GM23338 (cell line): ENCODE data around the gene CHRNB4. TPM values are rescaled to one million over a fixed set of nuclear protein-coding genes. Genes with fewer than 3 reads are reported as not detected.

Source experiments
- ATAC-seq: fragments of 200-7000 bp; cut with Tn5 transposase; 3 replicates; pipeline ENCODE4 v1.9.1; 2020
- DNase-seq: peaks from one replicate; pipeline ENCODE4 v3.0.0-alpha.2; 2015; ENCODE audit warnings: low spot score
- H2AFZ ChIP-seq: fragments of 200-600 bp; sonication (generic); 2 replicates; pipeline ENCODE4 v1.8.0; 2016; ENCODE audit warnings: antibody characterized with exemption, mild to moderate bottlenecking, moderate library complexity
- H3F3A ChIP-seq: fragments of 200-600 bp; sonication (generic); replicated peaks from 2 replicates; pipeline ENCODE4 v1.8.0; 2017; ENCODE audit warnings: antibody characterized with exemption, mixed run types, low read depth
- H3K27ac ChIP-seq: fragments of 200-600 bp; sonication (generic); 2 replicates; pipeline ENCODE4 v1.6.1; 2016; ENCODE audit warnings: low read depth
- H3K27me3 ChIP-seq: fragments of 200-600 bp; sonication (generic); 2 replicates; pipeline ENCODE4 v1.8.0; 2016; ENCODE audit warnings: mild to moderate bottlenecking, mixed run types, moderate library complexity; ENCODE audit not compliant: insufficient read depth
- H3K36me3 ChIP-seq: fragments of 200-600 bp; sonication (generic); 2 replicates; pipeline ENCODE4 v1.8.0; 2016; ENCODE audit warnings: mild to moderate bottlenecking; ENCODE audit not compliant: insufficient read depth
- H3K4me1 ChIP-seq: fragments of 200-600 bp; sonication (generic); 2 replicates; pipeline ENCODE4 v1.8.0; 2016; ENCODE audit warnings: mild to moderate bottlenecking, moderate library complexity; ENCODE audit not compliant: insufficient read depth
- H3K4me2 ChIP-seq: fragments of 200-600 bp; sonication (generic); 2 replicates; pipeline ENCODE4 v1.7.1; 2017; ENCODE audit warnings: mixed run types
- H3K4me3 ChIP-seq: fragments of 200-600 bp; sonication (generic); 2 replicates; pipeline ENCODE4 v1.6.1; 2016; ENCODE audit warnings: mixed run types
- H3K79me2 ChIP-seq: fragments of 200-600 bp; sonication (generic); replicated peaks from 2 replicates; pipeline ENCODE4 v1.8.0; 2017; ENCODE audit warnings: mild to moderate bottlenecking; ENCODE audit not compliant: insufficient read depth
- H3K9me2 ChIP-seq: fragments of 200-600 bp; sonication (generic); 2 replicates; pipeline ENCODE4 v1.8.0; 2017; ENCODE audit not compliant: insufficient read depth
- H4K20me1 ChIP-seq: fragments of 200-600 bp; sonication (generic); replicated peaks from 2 replicates; pipeline ENCODE4 v1.8.0; 2017; ENCODE audit warnings: mild to moderate bottlenecking; ENCODE audit not compliant: insufficient read depth
- H3K27ac Mint-ChIP-seq: 2 replicates; pipeline ENCODE4 v1.8.0; 2020; ENCODE audit warnings: inconsistent platforms, mild to moderate bottlenecking, moderate library complexity, mixed read lengths
- H3K27me3 Mint-ChIP-seq: 3 replicates; pipeline ENCODE4 v1.8.0; 2022; ENCODE audit warnings: low read depth, mild to moderate bottlenecking, moderate library complexity, mixed read lengths, inconsistent platforms; ENCODE audit not compliant: insufficient read depth, poor library complexity
- H3K36me3 Mint-ChIP-seq: 3 replicates; pipeline ENCODE4 v1.8.0; 2021; ENCODE audit warnings: low read depth, mild to moderate bottlenecking, inconsistent platforms, moderate library complexity, mixed read lengths
- H3K4me1 Mint-ChIP-seq: 3 replicates; pipeline ENCODE4 v1.8.0; 2020; ENCODE audit warnings: mild to moderate bottlenecking, inconsistent platforms, mixed read lengths
- H3K4me3 Mint-ChIP-seq: 3 replicates; pipeline ENCODE4 v1.8.0; 2021; ENCODE audit warnings: moderate library complexity, mild to moderate bottlenecking, inconsistent platforms, mixed read lengths
- H3K9me3 Mint-ChIP-seq: 3 replicates; pipeline ENCODE4 v1.8.0; 2020; ENCODE audit warnings: moderate library complexity, mild to moderate bottlenecking, inconsistent platforms, mixed read lengths
- CREB1 ChIP-seq: fragments of 250-450 bp; sonication (Bioruptor Pico); IDR thresholded peaks from 2 replicates; pipeline ENCODE4 v1.5.0; 2020; ENCODE audit warnings: low read depth, mild to moderate bottlenecking, moderate library complexity
- ETS1 ChIP-seq: IDR thresholded peaks from 2 replicates; pipeline ENCODE4 v1.6.1; 2016; ENCODE audit warnings: antibody characterized with exemption
- EZH2 ChIP-seq: fragments of 200-600 bp; sonication (generic); IDR thresholded peaks from one replicate; pipeline ENCODE4 v1.8.0; 2017; ENCODE audit warnings: antibody characterized with exemption, mild to moderate bottlenecking, low read depth; ENCODE audit not compliant: unreplicated experiment
- NANOG ChIP-seq: IDR thresholded peaks from 2 replicates; pipeline ENCODE4 v1.6.1; 2016; ENCODE audit warnings: antibody characterized with exemption, borderline replicate concordance
- POLR2AphosphoS5 ChIP-seq: IDR thresholded peaks from 2 replicates; pipeline ENCODE4 v1.6.1; 2016; ENCODE audit warnings: antibody characterized with exemption, low read depth
- REST ChIP-seq: IDR thresholded peaks from one replicate; pipeline ENCODE4 v1.6.1; 2018; ENCODE audit warnings: antibody characterized with exemption; ENCODE audit not compliant: unreplicated experiment
- ZNF462 ChIP-seq: fragments of 250-450 bp; sonication (Bioruptor Pico); IDR thresholded peaks from 2 replicates; pipeline ENCODE4 v1.5.0; 2020; ENCODE audit warnings: mild to moderate bottlenecking, moderate library complexity
- polyA plus RNA-seq: library from polyadenylated mRNA; unstranded; fragments of >200 nt; fragmentation: Nextera tagmentation; extraction: Ambion mirVana; gene quantifications from 2 replicates; pipeline ENCODE4 v1.2.1, GENCODE V29; 2016
- total RNA-seq: library from RNA; depleted of rRNA; stranded (reverse); fragments of >200 nt; shearing (Covaris generic); gene quantifications from 2 replicates; pipeline ENCODE4 v1.2.3, GENCODE V29; 2014

Gene CHRNB4
- total and polyA plus RNA-seq, 2 experiments from 2014 or later, result 1.4 to 1.6 TPM

GRCh38 chr15:78621810-78622402 lies 19.1 kb downstream of the CHRNB4 start:
- H3K36me3 Mint-ChIP-seq, result no peaks in the 10 kb centered on the region
- ATAC-seq, result no peak
- no peaks in the 10 kb centered on the region for H3K36me3 ChIP-seq
- H3K4me2 ChIP-seq, result peak overlapping the region; percentile 93
- H3K4me1 ChIP-seq, result no peaks in the 10 kb centered on the region
- peaks cover 21% of the 10 kb centered on the region for H3K4me1 Mint-ChIP-seq
- H3F3A ChIP-seq, result no peaks in the 10 kb centered on the region
- DNase-seq, result no peak
- 0 out of 2 replicates have a peak overlapping the region, but pooled peaks have one; percentile 93 for H2AFZ ChIP-seq
- peak overlapping the region; percentile 71; the same call in 1 of the 2 replicates for H3K4me3 ChIP-seq
- H3K9me2 ChIP-seq, result no peaks in the 10 kb centered on the region
- no peaks in the 10 kb centered on the region for H3K79me2 ChIP-seq
- H3K9me3 Mint-ChIP-seq, result no peaks in the 10 kb centered on the region
- H3K27me3 ChIP-seq, result peaks cover 44% of the 10 kb centered on the region
- peak overlapping the region; percentile 72 for H3K4me3 Mint-ChIP-seq
- no peak overlapping the region for H3K27ac Mint-ChIP-seq
- H4K20me1 ChIP-seq, result no peaks in the 10 kb centered on the region
- peaks cover 34% of the 10 kb centered on the region for H3K27me3 Mint-ChIP-seq
- no peak for TF ChIP-seq ETS1
- H3K27ac ChIP-seq, result no peak overlapping the region

- Histone ChIP-seq H3K4me1 (no peaks in the 10 kb centered on the region), H3F3A (no peaks in the 10 kb centered on the region), H3K9me2 (no peaks in the 10 kb centered on the region), H3K79me2 (no peaks in the 10 kb centered on the region), H3K36me3 (no peaks in the 10 kb centered on the region), H3K27ac (no peak within 1 kb of the TSS), H3K4me3 (peak within 1 kb of the TSS; percentile 71), H3K4me2 (peak within 1 kb of the TSS; percentile 93), H3K27me3 (peaks cover 44% of the 10 kb centered on the region), H2AFZ (peak within 1 kb of the TSS; percentile 98), H4K20me1 (no peaks in the 10 kb centered on the region)
- Mint-ChIP-seq H3K9me3 (no peaks in the 10 kb centered on the region), H3K27ac (no peak within 1 kb of the TSS), H3K36me3 (no peaks in the 10 kb centered on the region), H3K4me3 (peak within 1 kb of the TSS; percentile 72), H3K27me3 (peaks cover 36% of the 10 kb centered on the region), H3K4me1 (peaks cover 21% of the 10 kb centered on the region)
- TF ChIP-seq REST (no peak), NANOG (no peak), EZH2 (no peak), POLR2AphosphoS5 (no peak), CREB1 (CRISPR knock-in tag) (no peak), ZNF462 (CRISPR knock-in tag) (no peak)
- DNase-seq, result peak; percentile 64
- ATAC-seq, result peak; percentile 54
These were observed 20.2 kb downstream of the CHRNB4 start, which contains the start of gene CHRNA3 for GRCh38 chr15:78620527-78621421. TSS of gene CHRNA3 (minus strand) at chr15:78620996. CDS start at chr15:78620794, 202 bp downstream.
